ENCODE results near the gene SOWAHD.
"Not testable (repeated sequence)": the region's sequence is repeated elsewhere in the genome, so short reads cannot be mapped to it uniquely, and the experiment has no call there.

Gene SOWAHD, protein sequence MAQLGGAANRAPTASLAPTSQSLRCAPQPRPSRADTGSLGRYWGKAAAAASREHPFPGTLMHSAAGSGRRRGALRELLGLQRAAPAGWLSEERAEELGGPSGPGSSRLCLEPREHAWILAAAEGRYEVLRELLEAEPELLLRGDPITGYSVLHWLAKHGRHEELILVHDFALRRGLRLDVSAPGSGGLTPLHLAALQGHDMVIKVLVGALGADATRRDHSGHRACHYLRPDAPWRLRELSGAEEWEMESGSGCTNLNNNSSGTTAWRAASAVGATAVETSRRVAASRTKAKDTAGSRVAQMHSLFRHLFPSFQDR

DNA sequence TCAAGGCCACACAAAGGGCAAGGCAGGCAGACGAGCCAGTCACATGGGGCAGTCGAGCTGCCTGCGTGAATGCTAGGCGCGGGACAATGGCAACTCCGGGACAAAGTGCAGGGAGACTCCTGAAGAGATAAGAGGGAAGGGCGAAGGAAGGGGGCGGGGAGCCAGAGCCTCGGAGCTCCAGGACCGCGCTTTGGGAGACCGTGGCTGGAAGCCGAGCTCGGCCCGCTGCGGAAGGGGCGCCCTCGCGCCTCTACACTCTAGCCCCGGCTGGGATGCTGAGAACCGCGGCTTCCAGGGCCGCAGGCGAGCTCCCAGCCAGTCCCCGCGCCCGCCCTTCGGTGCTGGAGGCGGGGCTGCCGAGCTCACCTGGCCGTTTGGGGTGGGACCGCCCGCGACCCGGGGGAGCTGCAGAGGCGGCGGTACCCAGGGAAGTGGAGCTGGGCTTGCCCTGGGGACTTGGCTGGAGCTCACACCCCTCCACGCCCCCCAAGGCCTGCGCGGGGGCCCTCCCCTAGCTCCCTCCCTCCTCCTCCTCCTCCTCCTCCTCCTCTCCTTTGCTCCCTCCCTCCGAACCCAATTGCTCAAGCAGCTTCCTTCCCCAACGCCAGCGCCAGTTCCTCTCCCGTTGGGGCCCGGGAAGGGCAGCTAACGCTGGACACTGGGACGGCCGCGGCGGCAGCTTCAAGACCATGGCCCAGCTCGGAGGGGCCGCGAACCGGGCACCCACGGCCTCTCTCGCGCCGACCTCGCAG is at the start of gene SOWAHD:
TSS of gene SOWAHD (plus strand) at position 610 of the 752 bp plus-strand sequence. CDS start at position 690, 80 bp downstream.
- peak in 4 of 14 donors; percentile 6 to 47 (median 7) for DNase-seq

DNA sequence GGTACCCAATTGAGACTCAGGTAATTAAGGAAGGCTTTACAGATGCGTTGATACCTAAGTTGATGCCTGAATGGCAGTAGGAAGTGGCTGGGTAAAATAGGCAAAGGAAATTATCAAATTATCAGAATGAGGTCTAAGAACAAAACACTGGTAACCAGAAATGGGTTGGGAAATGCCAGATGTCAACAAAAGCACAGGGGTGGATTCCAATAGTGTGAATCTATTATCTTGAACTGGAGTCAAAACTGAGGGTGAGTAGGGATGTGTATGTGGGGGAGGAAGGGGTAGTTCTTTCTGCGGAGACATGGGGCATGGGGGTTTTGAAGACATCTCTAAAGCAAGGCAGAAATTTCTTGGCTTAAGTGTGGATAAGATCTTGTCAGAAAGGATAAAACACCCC is 49.5 kb upstream of the SOWAHD start:
- no peak for DNase-seq

DNA sequence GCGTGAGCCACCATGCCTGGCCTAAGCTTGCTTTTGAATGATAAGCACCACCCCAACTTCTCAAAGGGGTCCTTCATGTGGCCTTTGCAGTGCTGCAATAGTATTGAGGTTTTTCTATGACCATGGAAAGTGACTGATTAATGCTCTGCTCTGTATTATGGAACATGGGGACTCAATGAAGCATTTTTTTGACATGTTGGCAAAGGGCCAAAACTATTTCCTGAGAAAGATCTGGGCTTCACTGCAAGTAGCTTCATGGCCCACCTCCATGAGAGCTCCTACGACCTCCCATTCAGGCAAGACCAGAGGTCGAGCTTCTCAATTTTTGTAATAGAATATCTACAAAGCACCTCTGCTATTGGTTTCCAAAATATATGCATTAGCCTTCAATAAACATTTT is 48.8 kb upstream of the SOWAHD start:
- no peak for DNase-seq

DNA sequence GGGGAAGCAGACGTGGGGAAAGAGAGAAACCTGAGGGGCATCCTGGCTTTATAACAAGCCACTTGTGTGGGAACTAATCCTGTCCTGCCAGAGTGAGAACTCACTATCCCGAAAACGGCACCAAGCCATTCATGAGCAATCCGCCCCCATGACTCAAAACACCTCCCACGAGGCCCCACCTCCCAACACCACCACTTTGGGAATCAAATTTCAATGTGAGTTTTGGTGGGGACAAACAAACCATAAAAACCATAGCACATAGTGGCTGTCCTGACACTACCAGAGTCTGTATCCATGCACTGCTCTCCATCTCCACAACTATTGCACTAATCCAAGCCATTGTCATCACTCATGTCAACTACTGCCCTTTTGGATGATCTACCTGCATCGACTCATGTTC is 36.9 kb upstream of the SOWAHD start:
- DNase-seq = no peak

DNA sequence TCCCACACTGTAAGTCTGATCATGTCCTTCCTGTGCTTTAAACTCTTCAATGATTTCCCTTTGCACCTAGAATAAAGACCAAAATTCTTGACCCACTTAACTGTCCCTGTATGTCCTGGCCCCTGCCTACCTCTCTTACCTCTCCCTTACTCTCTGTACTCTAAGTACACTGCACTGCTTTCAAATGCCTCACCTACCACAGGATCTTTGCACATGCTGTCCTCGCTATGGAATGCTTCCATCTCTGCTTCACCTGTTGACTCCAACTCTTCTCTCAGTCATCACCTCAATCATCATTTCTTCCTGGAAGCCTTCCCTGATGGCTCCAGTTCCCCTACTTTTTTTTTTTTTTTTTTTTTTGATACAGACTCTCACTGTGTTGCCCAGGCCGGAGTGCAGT is 36.5 kb upstream of the SOWAHD start:
- no peak for DNase-seq

DNA sequence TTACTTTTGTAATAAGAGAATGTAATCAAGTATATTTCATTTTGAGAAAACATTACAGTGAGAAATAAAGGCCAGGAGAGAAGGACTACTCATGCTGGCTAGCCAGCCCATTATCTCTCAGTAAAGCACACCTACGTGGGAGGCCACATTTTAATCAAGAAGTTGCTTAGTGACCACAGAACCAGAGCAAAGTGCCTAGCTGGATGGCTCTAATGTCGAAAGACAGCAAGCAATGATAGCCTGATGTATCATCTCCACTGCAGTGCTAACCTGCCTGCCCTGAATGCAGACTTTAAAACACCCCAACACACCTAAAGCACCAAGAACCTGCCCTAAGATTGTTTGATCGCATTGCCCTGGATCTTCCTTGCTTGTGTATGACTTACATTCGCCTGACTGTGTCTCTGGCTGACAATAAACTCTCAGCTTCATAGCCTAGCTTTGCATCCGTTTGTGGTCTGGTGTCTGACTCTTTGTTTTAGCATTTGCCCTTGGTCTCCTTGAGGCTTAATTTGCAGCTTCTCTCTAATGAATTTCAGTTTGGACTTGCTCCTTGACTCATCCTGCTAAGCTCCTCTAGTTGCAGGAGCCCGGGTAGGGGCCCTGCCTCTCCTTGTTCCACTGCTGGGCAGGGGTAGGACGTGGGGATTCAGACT is 31.4 kb upstream of the SOWAHD start:
- no peak for DNase-seq

DNA sequence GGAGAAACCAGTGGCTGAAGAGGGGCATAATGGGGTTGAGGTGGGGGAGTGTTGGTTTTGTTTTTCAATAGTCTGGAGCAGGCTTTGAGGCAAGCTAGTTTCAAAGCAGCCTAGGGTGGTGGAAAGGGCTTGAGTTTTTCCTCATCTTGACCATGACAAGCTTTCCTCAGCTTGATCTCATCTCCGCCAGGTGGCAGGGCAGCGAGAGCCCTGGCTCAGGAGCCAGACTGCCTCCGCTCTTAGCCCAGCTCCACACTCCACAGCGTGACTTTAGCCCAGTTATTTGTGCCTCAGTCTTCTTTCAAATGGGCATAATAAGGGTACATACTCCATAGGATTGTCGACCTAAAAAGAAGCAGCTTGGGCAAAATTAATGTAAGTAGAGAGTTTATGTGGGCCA is 29.9 kb upstream of the SOWAHD start:
- DNase-seq = no peak

DNA sequence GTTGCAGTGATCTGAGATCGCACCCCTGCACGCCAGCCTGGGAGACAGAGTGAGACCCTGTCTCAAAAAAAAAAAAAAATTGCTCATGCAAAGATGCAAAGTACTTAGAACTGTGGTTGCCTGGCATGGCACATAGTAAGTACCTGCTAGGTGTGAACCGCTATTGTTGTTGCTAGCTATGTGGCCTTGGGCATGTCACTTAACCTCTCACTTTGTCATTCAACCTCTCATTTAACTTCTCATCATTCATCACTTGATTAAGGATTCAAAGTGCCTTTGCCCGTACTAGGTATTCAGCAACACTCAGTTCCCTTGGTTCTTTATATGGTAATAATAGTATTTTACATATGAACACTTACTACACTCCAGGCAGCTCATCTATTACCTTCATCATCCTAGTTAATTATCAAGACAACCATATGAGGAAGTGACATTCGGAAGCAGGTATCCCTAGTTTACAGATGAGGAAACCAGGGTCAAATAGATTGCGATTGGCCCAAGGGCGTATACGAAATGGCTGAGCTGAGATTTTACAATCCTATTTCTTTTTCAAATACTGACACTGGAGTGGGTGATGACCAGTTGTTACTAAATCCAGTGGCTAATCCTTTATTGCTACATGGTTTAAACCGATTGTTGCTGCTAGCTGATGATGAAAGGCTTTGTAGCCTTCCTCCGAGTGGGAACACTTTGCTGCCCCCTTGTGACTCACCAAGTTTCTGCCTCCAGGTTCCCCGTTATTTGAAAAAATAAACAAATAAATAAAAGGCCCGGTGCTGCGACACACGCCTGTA is 28.8 kb upstream of the SOWAHD start:
- peak in 5 of 14 donors; percentile 0 to 14 (median 5) for DNase-seq

DNA sequence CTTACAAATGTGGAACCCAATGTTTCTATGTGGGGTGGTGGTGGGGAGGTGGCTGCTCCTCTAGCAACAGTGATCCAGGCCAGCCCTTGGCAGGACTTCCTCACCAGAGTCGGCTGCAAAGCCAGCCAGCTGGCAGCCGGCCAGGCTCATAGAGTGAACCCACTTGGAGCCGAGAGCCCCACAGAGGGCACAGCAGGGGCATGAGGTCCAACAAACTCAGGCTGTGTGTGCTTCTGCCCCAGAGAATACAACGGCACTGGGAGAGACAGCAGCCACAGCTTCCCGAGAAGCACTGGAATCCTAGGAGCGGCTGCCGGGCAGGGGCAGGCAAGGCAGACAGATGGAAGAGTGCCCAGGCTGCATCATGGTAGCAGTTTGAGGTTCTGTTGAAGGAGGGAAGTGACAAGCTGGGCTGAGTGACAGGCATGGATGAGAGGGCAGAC is 23.5 kb upstream of the SOWAHD start:
- DNase-seq = peak in 13 of 14 donors; percentile 1 to 68 (median 27)

DNA sequence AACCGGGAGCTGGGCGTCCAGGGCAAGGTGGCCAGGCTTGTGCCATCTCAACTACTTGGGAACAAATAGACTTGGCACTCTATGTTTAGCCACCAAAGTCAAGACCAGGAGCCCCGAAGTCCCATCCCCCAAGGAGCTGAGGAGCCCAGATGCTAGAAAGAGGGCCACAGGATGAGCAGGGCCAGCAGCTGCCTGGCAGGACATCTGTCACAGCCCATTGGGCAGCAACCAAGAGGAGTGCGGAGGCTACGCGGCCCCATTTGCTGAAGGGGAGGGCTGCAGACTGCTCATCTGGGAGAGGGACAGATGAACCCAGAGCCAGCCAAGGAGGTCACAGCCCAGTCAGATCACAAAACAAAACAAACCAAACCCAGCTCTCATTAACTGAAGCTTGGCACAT is 22.9 kb upstream of the SOWAHD start:
- peak in 1 of 14 donors; percentile 28 for DNase-seq

DNA sequence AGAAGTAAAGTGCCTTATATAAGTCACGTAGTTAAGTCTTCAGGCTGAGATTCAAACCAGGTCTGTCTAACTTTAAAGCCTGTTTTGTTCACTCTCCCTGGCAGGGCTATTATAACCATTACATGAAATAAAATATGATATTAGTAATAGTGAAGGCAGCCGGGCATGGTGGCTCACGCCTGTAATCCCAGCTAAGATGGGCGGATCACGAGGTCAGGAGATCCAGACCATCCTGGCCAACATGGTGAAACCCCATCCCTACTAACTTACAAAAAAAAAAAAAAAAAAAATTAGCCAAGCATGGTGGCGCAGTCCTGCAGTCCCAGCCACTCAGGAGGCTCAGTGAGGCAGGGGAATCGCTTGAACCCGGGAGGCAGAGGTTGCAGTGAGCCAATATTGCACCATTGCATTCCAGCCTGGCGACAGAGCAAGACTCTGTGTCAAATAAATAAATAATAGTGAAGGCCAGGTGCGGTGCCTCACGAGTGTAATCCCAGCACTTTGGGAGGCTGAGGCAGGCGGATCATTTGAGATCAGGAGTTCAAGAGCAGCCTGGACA is 22.1 kb upstream of the SOWAHD start:
- DNase-seq = no peak

DNA sequence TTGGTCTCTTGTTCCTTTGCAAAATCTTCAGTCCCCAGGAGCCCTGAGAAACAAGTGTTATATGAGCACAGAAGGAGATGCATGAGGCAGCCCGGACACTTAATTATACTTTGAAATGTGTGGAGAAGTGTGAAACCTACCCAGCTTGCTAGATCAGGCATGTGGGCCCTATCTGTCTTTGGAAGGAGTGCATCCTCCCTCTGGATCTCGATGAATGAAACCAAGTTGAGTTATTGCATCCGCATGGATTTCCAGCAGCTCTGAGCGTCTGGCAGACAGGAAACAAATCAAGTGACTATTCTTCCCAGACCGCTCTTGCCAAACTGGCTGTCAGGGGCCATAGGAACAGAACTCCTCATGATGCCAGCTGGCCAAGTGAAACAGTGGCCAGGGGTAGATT is 19.6 kb upstream of the SOWAHD start:
- peak in 1 of 14 donors; percentile 13 for DNase-seq

DNA sequence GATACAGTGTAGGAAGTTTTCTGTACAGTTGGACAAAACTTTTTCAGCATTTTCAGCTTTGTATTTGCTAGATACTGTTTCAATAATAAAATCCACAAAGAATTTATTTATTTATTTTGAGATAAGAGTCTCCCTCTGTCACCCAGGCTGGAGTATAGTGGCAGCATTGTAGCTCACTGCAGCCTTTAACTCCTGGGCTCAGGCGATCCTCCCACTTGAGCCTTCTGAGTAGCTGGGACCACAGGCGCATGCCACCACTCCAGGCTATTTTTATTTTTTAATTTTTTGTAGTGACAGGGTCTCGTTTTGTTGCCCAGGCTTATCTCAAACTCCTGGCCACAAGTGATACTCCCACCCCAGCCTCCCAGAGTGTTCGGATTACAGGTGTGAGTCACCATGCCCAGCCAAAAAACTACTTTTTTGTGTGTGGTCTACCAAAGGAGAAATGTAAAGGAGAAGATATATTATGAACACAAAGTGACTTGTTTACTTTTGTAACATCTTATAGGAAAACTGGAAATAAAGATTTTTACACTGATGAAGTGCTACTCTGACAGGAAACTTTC is 13.0 kb upstream of the SOWAHD start:
- no peak for DNase-seq

DNA sequence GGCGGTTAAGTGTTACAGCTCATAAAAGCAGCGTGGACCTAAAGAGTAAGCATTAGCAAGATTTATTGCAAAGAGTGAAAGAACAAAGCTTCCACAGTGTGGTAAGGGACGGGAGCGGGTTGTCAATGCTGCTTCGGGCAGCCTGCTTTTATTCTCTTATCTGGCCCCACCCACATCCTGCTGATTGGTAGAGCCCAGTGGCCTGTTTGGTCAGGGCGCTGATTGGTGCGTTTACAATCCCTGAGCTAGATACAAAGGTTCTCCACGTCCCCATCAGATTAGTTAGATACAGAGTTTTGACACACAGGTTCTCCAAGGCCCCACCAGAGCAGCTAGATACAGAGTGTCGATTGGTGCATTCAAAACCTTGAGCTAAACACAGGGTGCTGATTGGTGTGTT is 8.3 kb upstream of the SOWAHD start:
- DNase-seq = not testable (repeated sequence)

DNA sequence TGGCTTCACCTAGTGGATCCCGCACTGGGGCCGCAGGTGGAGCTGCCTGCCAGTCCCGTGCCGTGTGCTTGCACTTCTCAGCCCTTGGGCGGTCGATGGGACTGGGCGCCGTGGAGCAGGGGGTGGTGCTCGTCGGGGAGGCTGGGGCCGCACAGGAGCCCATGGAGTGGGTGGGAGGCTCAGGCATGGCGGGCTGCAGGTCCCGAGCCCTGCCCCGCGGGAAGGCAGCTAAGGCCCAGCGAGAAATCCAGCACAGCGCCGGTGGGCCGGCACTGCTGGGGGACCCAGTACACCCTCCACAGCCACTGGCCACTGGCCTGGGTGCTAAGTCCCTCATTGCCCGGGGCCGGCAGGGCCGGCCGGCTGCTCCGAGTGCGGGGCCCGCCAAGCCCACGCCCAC is 7.6 kb upstream of the SOWAHD start:
- DNase-seq = not testable (repeated sequence)

DNA sequence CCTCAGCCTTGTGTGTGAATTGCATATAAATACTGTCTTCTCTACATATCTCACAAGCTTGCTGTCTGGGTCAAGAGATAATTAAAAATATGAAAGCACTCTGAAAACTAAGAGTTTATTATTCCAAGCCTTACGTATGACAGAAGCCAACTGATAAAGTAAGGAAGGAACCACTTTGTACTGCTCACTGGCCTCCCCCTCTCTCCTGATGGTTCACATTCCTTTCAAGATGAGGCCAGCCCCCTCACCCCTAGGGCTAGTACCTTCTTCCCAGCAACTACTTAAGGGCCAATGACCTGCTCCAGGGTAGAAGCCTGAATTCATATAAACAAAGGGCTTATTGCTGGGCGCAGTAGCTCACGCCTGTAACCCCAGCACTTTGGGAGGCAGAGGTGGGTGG is 5.4 kb upstream of the SOWAHD start:
- DNase-seq = no peak

DNA sequence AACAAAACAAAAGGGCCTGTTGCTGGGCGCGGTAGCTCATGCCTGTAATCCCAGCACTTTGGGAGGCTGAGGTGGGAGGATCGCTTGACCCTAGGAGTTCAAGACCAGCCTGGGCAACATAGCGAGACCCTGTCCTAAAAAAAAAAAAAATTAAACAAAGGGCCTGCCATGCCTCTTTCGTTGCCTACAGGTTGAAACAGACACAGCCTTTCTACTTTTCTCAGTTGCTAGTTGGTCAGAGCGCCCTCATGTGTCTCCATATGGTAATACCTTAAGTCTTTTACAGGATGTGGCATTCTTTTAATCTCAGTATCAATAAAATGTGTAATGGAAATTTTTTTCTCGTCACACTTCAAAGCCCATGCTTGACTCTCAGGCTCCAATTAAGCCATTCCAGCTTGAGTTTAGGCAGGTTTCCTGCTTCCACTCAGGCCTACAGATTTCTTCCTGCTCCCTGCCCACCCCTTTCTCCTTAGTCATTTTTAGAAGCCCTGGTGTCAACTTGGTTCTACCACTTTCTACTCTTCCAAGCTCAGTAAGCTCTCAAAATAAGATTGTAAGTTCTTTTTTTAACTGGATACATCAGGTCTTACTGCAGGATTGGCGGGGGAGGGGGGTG is 4.6 kb upstream of the SOWAHD start:
- no peak for DNase-seq

DNA sequence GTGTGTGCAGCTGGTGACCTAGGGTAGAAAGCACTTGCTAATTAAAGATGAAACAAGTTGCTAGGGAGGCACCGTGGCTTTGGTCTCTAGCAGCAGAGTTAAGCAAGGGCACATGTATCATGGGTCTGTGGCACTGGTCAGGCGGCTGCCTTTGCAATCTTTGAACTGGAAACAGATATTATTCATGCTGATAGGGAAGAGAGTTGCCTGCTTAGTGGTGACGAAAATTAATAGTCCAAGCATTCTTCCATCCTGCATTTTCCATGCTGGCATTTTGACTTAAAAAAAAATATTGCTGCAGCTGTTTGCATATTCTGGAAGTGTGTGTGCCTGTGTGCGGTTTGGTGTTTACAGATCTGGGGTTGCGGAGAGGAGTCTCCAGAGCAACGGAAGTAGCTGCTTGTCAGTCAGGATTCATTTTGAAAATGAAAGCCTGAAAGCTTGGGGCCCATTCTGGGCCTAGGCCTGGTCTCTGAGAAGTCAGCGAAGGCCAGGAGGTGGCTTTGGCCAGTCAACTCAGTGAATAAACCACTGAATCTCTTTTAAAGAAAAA is 2.3 kb upstream of the SOWAHD start:
- DNase-seq = peak in 1 of 14 donors; percentile 1

DNA sequence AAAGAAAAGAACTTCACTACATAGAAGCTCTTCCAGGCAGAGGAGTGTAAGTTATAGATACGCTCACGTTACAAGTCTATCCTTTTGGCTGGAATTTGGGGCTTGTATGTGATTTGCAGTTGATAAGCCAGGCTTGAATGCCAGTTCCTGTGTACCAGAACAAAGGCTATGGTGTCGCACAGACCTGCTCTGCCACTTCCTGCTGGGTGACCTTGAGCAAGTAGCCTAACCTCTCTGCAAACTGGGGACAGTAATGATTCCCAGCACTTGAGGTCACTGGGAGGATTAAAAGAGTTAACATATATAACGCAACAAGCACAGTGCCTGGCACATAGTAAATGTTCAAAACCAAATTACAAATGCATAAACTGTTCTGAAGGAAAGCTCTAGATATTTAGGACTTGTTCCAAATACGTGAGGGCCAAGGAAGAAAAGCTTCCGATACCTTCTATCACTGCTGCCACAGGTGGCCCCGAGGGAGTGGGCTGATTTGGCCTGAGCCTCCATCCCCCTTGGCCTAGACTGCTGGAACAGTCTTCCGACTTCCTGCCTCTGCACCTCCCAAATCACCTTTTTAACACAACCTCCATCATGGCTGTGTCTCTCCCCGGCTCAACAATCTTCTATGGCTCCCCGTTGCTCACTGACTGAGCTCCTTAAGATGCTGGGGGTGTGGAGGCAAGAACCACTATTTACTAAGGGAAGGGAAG is 1.3 kb upstream of the SOWAHD start:
- DNase-seq = no peak

DNA sequence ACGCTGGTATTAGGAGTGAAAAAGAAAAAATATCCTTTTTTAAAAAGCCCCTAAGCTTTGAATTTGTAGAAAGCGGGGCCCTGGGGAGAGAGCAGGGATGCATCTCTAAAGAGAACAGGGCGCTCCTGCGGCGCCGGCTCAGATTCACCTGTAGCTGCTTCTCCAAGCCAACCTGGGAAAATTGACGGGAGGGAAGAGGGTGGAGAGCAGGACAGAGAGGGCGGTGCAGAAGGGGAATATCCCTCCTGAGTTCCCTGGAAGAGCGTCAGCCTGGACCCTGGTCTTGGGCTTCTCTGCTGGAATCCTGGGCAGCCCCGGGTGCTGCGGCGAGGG is 776 bp upstream of the SOWAHD start:
- no peak for DNase-seq
